ENCODE results near the gene MEGF6. TPM values are rescaled to one million over a fixed set of nuclear protein-coding genes. Genes with fewer than 3 reads are reported as not detected.

The MEGF6 gene
- total and polyA plus RNA-seq, 12 donors, result 0.15 to 29.2 (median 8.2) TPM

DNA sequence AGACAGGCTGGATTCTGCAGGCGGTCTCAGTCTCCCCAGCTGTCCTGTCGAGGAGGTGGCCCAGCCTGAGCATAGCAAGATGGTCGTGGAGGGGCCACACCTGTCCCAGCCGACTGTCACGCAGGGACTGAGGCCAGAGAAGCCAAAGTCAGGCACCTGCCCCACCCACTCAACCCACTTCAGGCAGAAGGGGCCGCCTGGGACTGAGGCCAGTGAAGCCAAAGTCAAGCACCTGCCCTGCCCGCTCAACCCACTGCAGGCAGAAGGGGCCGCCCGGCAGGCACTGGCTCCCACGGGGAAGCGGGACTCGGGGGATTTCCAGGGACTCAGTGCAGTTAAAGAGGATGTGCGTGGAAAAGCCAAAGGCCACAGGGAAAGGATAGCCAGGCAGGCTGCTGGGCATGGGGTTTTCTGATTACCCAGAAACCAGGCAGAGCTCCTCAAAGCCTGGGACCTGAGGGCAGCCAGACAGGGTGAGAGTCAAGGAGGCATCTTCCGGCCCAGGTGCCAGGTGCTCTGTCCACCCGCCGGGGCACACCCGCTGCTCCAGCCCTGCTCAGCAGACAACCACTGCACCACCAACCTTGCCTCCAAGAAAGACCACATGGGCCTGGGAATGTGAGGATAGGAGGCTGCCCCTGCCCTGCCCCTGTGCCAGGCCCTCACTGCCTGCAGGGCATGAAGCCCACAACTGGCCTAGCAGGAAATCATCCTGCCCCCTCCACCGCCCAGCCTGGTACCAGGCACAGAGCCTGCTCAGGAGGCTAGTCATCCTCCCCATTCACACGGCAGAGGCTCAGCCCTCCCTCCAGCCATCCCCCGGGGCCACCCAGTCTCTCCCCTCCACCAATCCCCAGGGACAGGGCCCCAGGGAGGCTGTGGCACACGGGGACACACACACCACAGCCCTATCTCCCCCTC lies 41.0 kb downstream of the MEGF6 start:
- H3K4me3 ChIP-seq, result no peak overlapping the region
- no peak overlapping the region for H3K27ac ChIP-seq
- H3K4me1 ChIP-seq (replicated peaks in 1 of 2), result no peaks in the 10 kb centered on the region
- no peaks in the 10 kb centered on the region for H3K27me3 ChIP-seq
- no peaks in the 10 kb centered on the region for H3K36me3 ChIP-seq (replicated peaks in 1 of 2)
- intact Hi-C loops (cut with DNase I), result no loop called here
- no peak for DNase-seq
- no peak for TF ChIP-seq POLR2A (IDR thresholded peaks at IDR 0.05)
- TF ChIP-seq, protein P1, sequence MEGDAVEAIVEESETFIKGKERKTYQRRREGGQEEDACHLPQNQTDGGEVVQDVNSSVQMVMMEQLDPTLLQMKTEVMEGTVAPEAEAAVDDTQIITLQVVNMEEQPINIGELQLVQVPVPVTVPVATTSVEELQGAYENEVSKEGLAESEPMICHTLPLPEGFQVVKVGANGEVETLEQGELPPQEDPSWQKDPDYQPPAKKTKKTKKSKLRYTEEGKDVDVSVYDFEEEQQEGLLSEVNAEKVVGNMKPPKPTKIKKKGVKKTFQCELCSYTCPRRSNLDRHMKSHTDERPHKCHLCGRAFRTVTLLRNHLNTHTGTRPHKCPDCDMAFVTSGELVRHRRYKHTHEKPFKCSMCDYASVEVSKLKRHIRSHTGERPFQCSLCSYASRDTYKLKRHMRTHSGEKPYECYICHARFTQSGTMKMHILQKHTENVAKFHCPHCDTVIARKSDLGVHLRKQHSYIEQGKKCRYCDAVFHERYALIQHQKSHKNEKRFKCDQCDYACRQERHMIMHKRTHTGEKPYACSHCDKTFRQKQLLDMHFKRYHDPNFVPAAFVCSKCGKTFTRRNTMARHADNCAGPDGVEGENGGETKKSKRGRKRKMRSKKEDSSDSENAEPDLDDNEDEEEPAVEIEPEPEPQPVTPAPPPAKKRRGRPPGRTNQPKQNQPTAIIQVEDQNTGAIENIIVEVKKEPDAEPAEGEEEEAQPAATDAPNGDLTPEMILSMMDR (IDR thresholded peaks at IDR 0.05), result no peak
- H3K9me3 ChIP-seq (replicated peaks in 1 of 3), result no peaks in the 10 kb centered on the region
- WGBS, 4 donors, result 74 to 92% (median 81%) methylated on average over 7 to 21 of the region's 21 CpGs

DNA sequence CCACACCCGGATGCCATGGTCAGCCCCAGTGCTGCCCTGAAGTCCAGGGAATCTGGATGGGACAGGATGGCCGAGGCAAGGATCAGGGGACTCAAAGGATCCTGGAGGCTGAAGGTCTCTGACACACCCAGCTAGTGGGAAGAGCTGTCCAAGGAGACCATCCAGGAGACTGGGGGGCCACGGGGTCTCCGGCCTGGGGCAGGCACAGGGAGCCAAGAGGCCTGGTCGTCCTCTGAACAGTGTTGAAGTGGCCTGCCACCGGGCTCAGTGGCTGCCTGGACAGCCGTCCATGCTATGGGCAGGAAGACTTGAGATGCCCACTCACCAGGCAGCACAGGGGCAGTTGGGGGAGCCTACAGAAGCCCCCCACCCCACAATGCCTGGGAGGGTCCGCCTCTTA lies 41.9 kb downstream of the MEGF6 start:
- intact Hi-C loops (cut with DNase I), result loop anchor here in 1 of 2 donors (5.0 kb wide), 1 partner anchor 48 kb away; no protein-coding TSS in a partner anchor
- TF ChIP-seq, protein P1 (IDR thresholded peaks at IDR 0.05), result no peak
- no peak for TF ChIP-seq POLR2A (IDR thresholded peaks at IDR 0.05)
- Histone ChIP-seq H3K4me1 (replicated peaks in 1 of 2) (no peaks in the 10 kb centered on the region), H3K4me3 (no peak overlapping the region), H3K27me3 (no peaks in the 10 kb centered on the region), H3K36me3 (replicated peaks in 1 of 2) (no peaks in the 10 kb centered on the region), H3K9me3 (replicated peaks in 1 of 3) (no peaks in the 10 kb centered on the region), H3K27ac (no peak overlapping the region)
- WGBS, 4 donors, result 84 to 100% (median 88%) methylated on average over 1 to 8 of the region's 8 CpGs
- DNase-seq, result no peak

DNA sequence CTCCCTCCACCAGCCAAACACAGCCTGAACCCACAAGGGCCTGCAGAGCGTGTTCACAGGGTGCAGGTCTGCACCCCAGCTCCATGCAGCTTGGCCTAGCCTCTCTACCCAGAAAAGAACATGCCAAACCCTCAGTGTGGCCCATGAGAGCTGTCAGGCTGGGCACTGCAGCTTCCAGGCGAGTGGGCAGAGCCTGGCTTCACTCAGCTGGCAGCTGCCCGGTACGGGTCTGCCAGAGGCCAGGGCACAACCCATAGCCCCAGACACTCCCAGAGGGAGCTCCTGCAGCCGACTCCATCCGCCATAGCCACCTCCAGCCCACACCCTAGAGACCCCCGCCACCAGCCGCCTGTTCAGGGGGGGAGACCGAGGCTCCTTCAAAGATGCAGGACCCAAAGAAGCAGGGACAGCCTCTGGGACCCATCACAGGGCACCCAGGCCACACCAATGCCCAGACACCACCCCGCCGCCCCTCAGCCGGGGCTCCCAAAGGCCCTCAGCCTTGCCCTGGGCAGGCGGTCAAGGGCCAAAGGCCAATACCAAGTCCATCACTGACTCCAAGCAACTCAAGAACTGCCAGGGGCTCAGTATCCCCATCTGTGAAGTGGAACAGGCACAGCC lies 42.4 kb downstream of the MEGF6 start:
- TF ChIP-seq, protein P1 (IDR thresholded peaks at IDR 0.05), result no peak
- no peak for TF ChIP-seq POLR2A (IDR thresholded peaks at IDR 0.05)

More for the DNA sequence above, 42.4 kb downstream of the MEGF6 start:
- DNase-seq, result no peak
- Histone ChIP-seq H3K36me3 (replicated peaks in 1 of 2) (no peaks in the 10 kb centered on the region), H3K9me3 (replicated peaks in 1 of 3) (no peaks in the 10 kb centered on the region), H3K4me3 (no peak overlapping the region), H3K27ac (no peak overlapping the region), H3K4me1 (replicated peaks in 1 of 2) (no peaks in the 10 kb centered on the region), H3K27me3 (no peaks in the 10 kb centered on the region)
- 91 to 100% (median 97%) methylated on average over 5 to 13 of the region's 13 CpGs for WGBS, 4 donors
- intact Hi-C loops (cut with DNase I), result loop anchor here in 1 of 2 donors (5.0 kb wide), 1 partner anchor 48 kb away; no protein-coding TSS in a partner anchor

Data from adrenal gland (tissue), 12 donors.